SU-DHL-6 (cell line): Measurements from ENCODE around the gene PER3.

Source experiments
- H2AFZ ChIP-seq: fragments of 200-600 bp; sonication (generic); 2 replicates; pipeline ENCODE4 v1.6.1; 2014; ENCODE audit warnings: low read depth, mild to moderate bottlenecking, moderate library complexity, mixed read lengths, antibody characterized with exemption, low read length; ENCODE audit not compliant: severe bottlenecking
- H3F3A ChIP-seq: fragments of 200-600 bp; shearing (Covaris generic); 2 replicates; pipeline ENCODE4 v1.6.0; 2016; ENCODE audit warnings: antibody characterized with exemption, mild to moderate bottlenecking; ENCODE audit not compliant: insufficient read depth
- H3K27ac ChIP-seq: fragments of 200-600 bp; sonication (generic); 2 replicates; pipeline ENCODE4 v1.5.1; 2016; ENCODE audit warnings: low read depth, mild to moderate bottlenecking, low read length, moderate library complexity, mixed read lengths
- H3K27me3 ChIP-seq: fragments of 200-600 bp; sonication (generic), shearing (Covaris generic); 2 replicates; pipeline ENCODE4 v1.6.0; 2014; ENCODE audit warnings: mild to moderate bottlenecking, low read length
- H3K36me3 ChIP-seq: fragments of 200-600 bp; sonication (generic); 2 replicates; pipeline ENCODE4 v1.6.1; 2014; ENCODE audit warnings: mild to moderate bottlenecking, low read length, mixed read lengths
- H3K4me2 ChIP-seq: fragments of 300-600, 200-600 bp; shearing (Covaris generic), sonication (generic); 2 replicates; pipeline ENCODE4 v1.6.0; 2014; ENCODE audit warnings: low read length, low read depth, mild to moderate bottlenecking; ENCODE audit not compliant: poor library complexity, severe bottlenecking
- H3K4me3 ChIP-seq: fragments of 200-600 bp; sonication (generic); 2 replicates; pipeline ENCODE4 v1.5.1; 2014; ENCODE audit warnings: antibody characterized with exemption, low read length, mild to moderate bottlenecking, mixed read lengths; ENCODE audit not compliant: insufficient read depth, poor library complexity, severe bottlenecking
- H3K79me2 ChIP-seq: fragments of 200-600 bp; sonication (generic); 2 replicates; pipeline ENCODE4 v1.6.1; 2014; ENCODE audit warnings: mild to moderate bottlenecking, low read length, moderate library complexity; ENCODE audit not compliant: insufficient read depth
- H3K9ac ChIP-seq: fragments of 200-600 bp; sonication (generic); 2 replicates; pipeline ENCODE4 v1.7.0; 2014; ENCODE audit warnings: mild to moderate bottlenecking, low read length
- H3K9me2 ChIP-seq: fragments of 200-600 bp; sonication (generic); replicated peaks from 2 replicates; pipeline ENCODE4 v1.6.1; 2014; ENCODE audit warnings: low read length; ENCODE audit not compliant: insufficient read depth
- H3K9me3 ChIP-seq: fragments of 200-600 bp; sonication (generic); 2 replicates; pipeline ENCODE4 v1.6.1; 2014; ENCODE audit warnings: low read length, mixed read lengths; ENCODE audit not compliant: insufficient read depth
- H4K20me1 ChIP-seq: fragments of 200-600 bp; sonication (generic); 2 replicates; pipeline ENCODE4 v1.6.1; 2014; ENCODE audit warnings: low read depth, mild to moderate bottlenecking, antibody characterized with exemption, low read length, moderate library complexity, mixed read lengths
- CTCF ChIP-seq: fragments of 200-600 bp; sonication (generic); IDR thresholded peaks from one replicate; pipeline ENCODE4 v1.5.1; 2017; ENCODE audit warnings: antibody characterized with exemption, mild to moderate bottlenecking, low read length, moderate library complexity; ENCODE audit not compliant: insufficient read depth, poor library complexity, severe bottlenecking
- EZH2phosphoT487 ChIP-seq: fragments of 200-600 bp; sonication (generic), shearing (Covaris generic); conservative IDR thresholded peaks from 2 replicates; pipeline ENCODE4 v1.6.1; 2018; ENCODE audit warnings: mild to moderate bottlenecking, antibody characterized with exemption, low read length, moderate library complexity, mixed read lengths

Gene PER3

GRCh38 chr1:7865978-7866377 is 81.9 kb downstream of the PER3 start:
- Histone ChIP-seq H3F3A (no peaks in the 10 kb centered on the region), H2AFZ (no peak overlapping the region), H3K9ac (no peak overlapping the region), H3K27me3 (no peaks in the 10 kb centered on the region), H3K79me2 (no peaks in the 10 kb centered on the region), H3K27ac (no peak overlapping the region), H3K4me2 (no peak overlapping the region), H3K4me3 (no peak overlapping the region), H3K36me3 (no peaks in the 10 kb centered on the region), H3K9me2 (no peaks in the 10 kb centered on the region), H4K20me1 (no peaks in the 10 kb centered on the region), H3K9me3 (no peaks in the 10 kb centered on the region)
- no peak for TF ChIP-seq CTCF
- no peak for TF ChIP-seq EZH2phosphoT487

- no peak overlapping the region for H3K9ac ChIP-seq
- H2AFZ ChIP-seq: no peak overlapping the region
- H3K36me3 ChIP-seq: no peaks in the 10 kb centered on the region
- H3K4me2 ChIP-seq: no peak overlapping the region
- H3F3A ChIP-seq: no peaks in the 10 kb centered on the region
- H3K9me2 ChIP-seq: no peaks in the 10 kb centered on the region
- H4K20me1 ChIP-seq: no peaks in the 10 kb centered on the region
- H3K27ac ChIP-seq: no peak overlapping the region
- no peaks in the 10 kb centered on the region for H3K79me2 ChIP-seq
- H3K4me3 ChIP-seq: no peak overlapping the region
- no peaks in the 10 kb centered on the region for H3K27me3 ChIP-seq
- no peak for TF ChIP-seq EZH2phosphoT487
- TF ChIP-seq CTCF: no peak
- H3K9me3 ChIP-seq: no peaks in the 10 kb centered on the region
Observed at GRCh38 chr1:7868070-7868780, 84.1 kb downstream of the PER3 start.

GRCh38 chr1:7869136-7869920 is 85.2 kb downstream of the PER3 start:
- Histone ChIP-seq H3K27ac (no peak overlapping the region), H3K36me3 (no peaks in the 10 kb centered on the region), H3K9ac (no peak overlapping the region), H3K79me2 (no peaks in the 10 kb centered on the region), H3F3A (no peaks in the 10 kb centered on the region), H2AFZ (no peak overlapping the region), H3K27me3 (no peaks in the 10 kb centered on the region), H3K4me3 (no peak overlapping the region), H4K20me1 (no peaks in the 10 kb centered on the region), H3K9me2 (no peaks in the 10 kb centered on the region), H3K4me2 (no peak overlapping the region), H3K9me3 (no peaks in the 10 kb centered on the region)
- TF ChIP-seq EZH2phosphoT487 (no peak), CTCF (no peak)
